ENCODE results near the gene WBP1. TPM values are rescaled to one million over a fixed set of nuclear protein-coding genes. Genes with fewer than 3 reads are reported as not detected.

Gene WBP1
- total RNA-seq, 1 donor from 2014 or later: 113 TPM

- Mint-ChIP-seq H3K4me1 (peaks cover 18% of the 10 kb centered on the region), H3K27me3 (ENCODE audit: low read depth) (no peaks in the 10 kb centered on the region), H3K4me3 (peak within 1 kb of the TSS; percentile 94), H3K27ac (peak within 1 kb of the TSS; percentile 99), H3K36me3 (peaks cover 5% of the 10 kb centered on the region), H3K9me3 (no peaks in the 10 kb centered on the region)
- DNase-seq (ENCODE audit: low spot score in 2 of 2, unreplicated experiment in 2 of 2): peak; percentile 89 to 94
- no peak for TF ChIP-seq CTCF (IDR thresholded peaks at IDR 0.05; ENCODE audit: unreplicated experiment)
These were observed 14.1 kb downstream of the WBP1 start, which contains the start of gene MRPL53 for GRCh38 chr2:74472086-74472944. MRPL53 (minus strand) TSS chr2:74472680; CDS start chr2:74472660, 20 bp downstream.

- no peak for TF ChIP-seq CTCF (IDR thresholded peaks at IDR 0.05; ENCODE audit: unreplicated experiment)
- DNase-seq (ENCODE audit: low spot score in 2 of 2, unreplicated experiment in 2 of 2): no peak
- Mint-ChIP-seq H3K27me3 (ENCODE audit: low read depth) (no peaks in the 10 kb centered on the region), H3K9me3 (no peaks in the 10 kb centered on the region), H3K4me3 (peak overlapping the region; percentile 94), H3K27ac (peak overlapping the region; percentile 99), H3K4me1 (peaks cover 18% of the 10 kb centered on the region), H3K36me3 (peaks cover 9% of the 10 kb centered on the region)
These were observed 14.7 kb downstream of the WBP1 start for GRCh38 chr2:74472945-74473258.

GRCh38 chr2:74474481-74474880 lies 16.2 kb downstream of the WBP1 start:
- Mint-ChIP-seq H3K27me3 (ENCODE audit: low read depth) (no peaks in the 10 kb centered on the region), H3K27ac (peak overlapping the region; percentile 9), H3K4me3 (no peak overlapping the region), H3K4me1 (peaks cover 18% of the 10 kb centered on the region), H3K36me3 (peaks cover 9% of the 10 kb centered on the region), H3K9me3 (no peaks in the 10 kb centered on the region)
- DNase-seq (ENCODE audit: low spot score in 2 of 2, unreplicated experiment in 2 of 2): no peak
- TF ChIP-seq CTCF (IDR thresholded peaks at IDR 0.05; ENCODE audit: unreplicated experiment): no peak

GRCh38 chr2:74474899-74475298 lies 16.7 kb downstream of the WBP1 start:
- peak overlapping the region; percentile 9 for H3K27ac Mint-ChIP-seq
- H3K4me1 Mint-ChIP-seq: peaks cover 18% of the 10 kb centered on the region
- no peak for DNase-seq (ENCODE audit: low spot score in 2 of 2, unreplicated experiment in 2 of 2)
- no peaks in the 10 kb centered on the region for H3K9me3 Mint-ChIP-seq
- no peak for TF ChIP-seq CTCF (IDR thresholded peaks at IDR 0.05; ENCODE audit: unreplicated experiment)
- peaks cover 9% of the 10 kb centered on the region for H3K36me3 Mint-ChIP-seq
- no peak overlapping the region for H3K4me3 Mint-ChIP-seq
- H3K27me3 Mint-ChIP-seq (ENCODE audit: low read depth): no peaks in the 10 kb centered on the region

- no peaks in the 10 kb centered on the region for H3K9me3 Mint-ChIP-seq
- DNase-seq (ENCODE audit: low spot score in 2 of 2, unreplicated experiment in 2 of 2): no peak
- H3K4me1 Mint-ChIP-seq: peaks cover 18% of the 10 kb centered on the region
- no peak overlapping the region for H3K27ac Mint-ChIP-seq
- peaks cover 12% of the 10 kb centered on the region for H3K36me3 Mint-ChIP-seq
- no peaks in the 10 kb centered on the region for H3K27me3 Mint-ChIP-seq (ENCODE audit: low read depth)
- no peak for TF ChIP-seq CTCF (IDR thresholded peaks at IDR 0.05; ENCODE audit: unreplicated experiment)
- peak overlapping the region; percentile 100 for H3K4me3 Mint-ChIP-seq
These were observed 23.2 kb downstream of the WBP1 start for GRCh38 chr2:74481431-74481830.

All from mesothelial cell of epicardium (in vitro differentiated cells).